Smooth muscle cell (in vitro differentiated cells): ENCODE data around the gene ZNF652. TPM values are rescaled to one million over a fixed set of nuclear protein-coding genes. Genes with fewer than 3 reads are reported as not detected.

Experiments
- DNase-seq: peaks from one replicate; lab custom pipeline; 2025; ENCODE audit not compliant: unreplicated experiment; lab: John Stamatoyannopoulos, UW
- H2AFZ ChIP-seq: fragments of 200-600 bp; sonication (generic); 2 replicates; pipeline ENCODE4 v1.6.0; 2016; ENCODE audit warnings: antibody characterized with exemption, low read depth, mild to moderate bottlenecking
- H3F3A ChIP-seq: fragments of 200-600 bp; sonication (generic); 2 replicates; pipeline ENCODE4 v1.6.0; 2017; ENCODE audit warnings: antibody characterized with exemption, low read depth
- H3K27ac ChIP-seq: fragments of 200-600 bp; sonication (generic); 2 replicates; pipeline ENCODE4 v1.5.1; 2016; ENCODE audit warnings: low read depth, mild to moderate bottlenecking
- H3K27me3 ChIP-seq: fragments of 200-600 bp; sonication (generic); 2 replicates; pipeline ENCODE4 v1.6.1; 2016; ENCODE audit warnings: low read depth, mild to moderate bottlenecking
- H3K36me3 ChIP-seq: fragments of 200-600 bp; sonication (generic); 2 replicates; pipeline ENCODE4 v1.5.1; 2016; ENCODE audit warnings: low read depth
- H3K4me1 ChIP-seq: fragments of 200-600 bp; sonication (generic); 2 replicates; pipeline ENCODE4 v1.5.1; 2016; ENCODE audit warnings: low read depth
- H3K4me2 ChIP-seq: fragments of 200-600 bp; sonication (generic); 2 replicates; pipeline ENCODE4 v1.6.0; 2016; ENCODE audit warnings: mild to moderate bottlenecking
- H3K4me3 ChIP-seq: fragments of 200-600 bp; sonication (generic); 2 replicates; pipeline ENCODE4 v1.5.1; 2016; ENCODE audit warnings: mild to moderate bottlenecking
- H3K79me2 ChIP-seq: fragments of 200-600 bp; sonication (generic); 2 replicates; pipeline ENCODE4 v1.6.0; 2016; ENCODE audit warnings: low read depth, mild to moderate bottlenecking
- H3K9ac ChIP-seq: fragments of 200-600 bp; sonication (generic); 2 replicates; pipeline ENCODE4 v1.6.0; 2016; ENCODE audit warnings: low read depth
- H3K9me3 ChIP-seq: fragments of 200-600 bp; sonication (generic); replicated peaks from 2 replicates; pipeline ENCODE4 v1.5.1; 2016; ENCODE audit warnings: low read depth
- H4K20me1 ChIP-seq: fragments of 200-600 bp; sonication (generic); 2 replicates; pipeline ENCODE4 v1.6.0; 2016; ENCODE audit warnings: low read depth
- CTCF ChIP-seq: fragments of 200-600 bp; sonication (generic); IDR thresholded peaks from 2 replicates; pipeline ENCODE4 v1.5.1; 2017; ENCODE audit warnings: borderline replicate concordance, mild to moderate bottlenecking, antibody characterized with exemption; ENCODE audit not compliant: insufficient read depth, poor library complexity, severe bottlenecking
- WGBS: methylation state at CpG from one replicate; pipeline ENCODE4 v1.1.7; 2016; ENCODE audit warnings: low lambda C conversion rate; 5-methylcytosine and 5-hydroxymethylcytosine counted together
- polyA plus RNA-seq: library from polyadenylated mRNA; unstranded; fragments of >200 nt; fragmentation: Nextera tagmentation; extraction: Ambion mirVana; gene quantifications from 2 replicates; pipeline ENCODE4 v1.2.1, GENCODE V29; 2016
- total RNA-seq: library from RNA; depleted of rRNA; stranded (reverse); fragments of >200 nt; gene quantifications from 2 replicates; pipeline ENCODE4 v1.2.3, GENCODE V29; 2014

ZNF652 gene
- total and polyA plus RNA-seq, 2 experiments from 2014 or later: 18.3 to 48.8 TPM

GRCh38 chr17:49312722-49313121 lies 49.3 kb downstream of the ZNF652 start:
- H3F3A ChIP-seq: no peaks in the 10 kb centered on the region
- TF ChIP-seq CTCF: no peak
- H4K20me1 ChIP-seq: peaks cover 29% of the 10 kb centered on the region
- no peaks in the 10 kb centered on the region for H3K27me3 ChIP-seq
- H3K4me2 ChIP-seq: no peak overlapping the region
- H3K4me1 ChIP-seq: no peaks in the 10 kb centered on the region
- H3K79me2 ChIP-seq: no peaks in the 10 kb centered on the region
- H3K9ac ChIP-seq: no peak overlapping the region
- DNase-seq: no peak
- H3K27ac ChIP-seq: no peak overlapping the region
- H3K9me3 ChIP-seq: no peaks in the 10 kb centered on the region
- H3K36me3 ChIP-seq: peaks cover 7% of the 10 kb centered on the region
- 90% methylated on average over 3 of the region's 3 CpGs for WGBS
- no peak overlapping the region for H3K4me3 ChIP-seq
- no peak overlapping the region for H2AFZ ChIP-seq

GRCh38 chr17:49299996-49300395 lies 62.1 kb downstream of the ZNF652 start:
- H2AFZ ChIP-seq: no peak overlapping the region
- no peaks in the 10 kb centered on the region for H4K20me1 ChIP-seq
- WGBS: 93% methylated on average over 3 of the region's 3 CpGs
- no peak for DNase-seq
- no peak overlapping the region for H3K9ac ChIP-seq
- H3K36me3 ChIP-seq: peaks cover 6% of the 10 kb centered on the region
- no peak overlapping the region for H3K27ac ChIP-seq
- no peak overlapping the region for H3K4me2 ChIP-seq
- H3K4me1 ChIP-seq: no peaks in the 10 kb centered on the region
- no peaks in the 10 kb centered on the region for H3K27me3 ChIP-seq
- no peak overlapping the region for H3K4me3 ChIP-seq
- no peaks in the 10 kb centered on the region for H3F3A ChIP-seq
- no peaks in the 10 kb centered on the region for H3K9me3 ChIP-seq
- no peak for TF ChIP-seq CTCF
- no peaks in the 10 kb centered on the region for H3K79me2 ChIP-seq

- no peak overlapping the region for H3K27ac ChIP-seq
- no peak overlapping the region for H3K4me3 ChIP-seq
- no peaks in the 10 kb centered on the region for H4K20me1 ChIP-seq
- no peak overlapping the region for H3K4me2 ChIP-seq
- no peaks in the 10 kb centered on the region for H3K9me3 ChIP-seq
- TF ChIP-seq CTCF: no peak
- no peaks in the 10 kb centered on the region for H3K79me2 ChIP-seq
- WGBS: 97% methylated on average over 13 of the region's 13 CpGs
- DNase-seq: no peak
- H3K27me3 ChIP-seq: no peaks in the 10 kb centered on the region
- H2AFZ ChIP-seq: no peak overlapping the region
- no peak overlapping the region for H3K9ac ChIP-seq
- no peaks in the 10 kb centered on the region for H3F3A ChIP-seq
- H3K36me3 ChIP-seq: peaks cover 6% of the 10 kb centered on the region
- no peaks in the 10 kb centered on the region for H3K4me1 ChIP-seq
Observed at GRCh38 chr17:49298371-49298976, 63.6 kb downstream of the ZNF652 start.

GRCh38 chr17:49297141-49297540 lies 64.9 kb downstream of the ZNF652 start:
- H3K4me2 ChIP-seq: no peak overlapping the region
- H3K79me2 ChIP-seq: no peaks in the 10 kb centered on the region
- no peak overlapping the region for H3K9ac ChIP-seq
- H3K4me3 ChIP-seq: no peak overlapping the region
- H3K27me3 ChIP-seq: no peaks in the 10 kb centered on the region
- no peak for DNase-seq
- peaks cover 5% of the 10 kb centered on the region for H4K20me1 ChIP-seq
- H2AFZ ChIP-seq: no peak overlapping the region
- H3K36me3 ChIP-seq: peaks cover 6% of the 10 kb centered on the region
- H3K4me1 ChIP-seq: no peaks in the 10 kb centered on the region
- H3K27ac ChIP-seq: no peak overlapping the region
- no peak for TF ChIP-seq CTCF
- WGBS: 93% methylated on average over 3 of the region's 3 CpGs
- H3K9me3 ChIP-seq: no peaks in the 10 kb centered on the region
- H3F3A ChIP-seq: peaks cover 10% of the 10 kb centered on the region
